NB4 (cell line): ENCODE measurements around the gene NPEPL1.

Source experiments
- CTCF ChIP-seq: IDR thresholded peaks from one replicate; pipeline ENCODE4 v1.5.1; 2012; ENCODE audit warnings: low read depth, low read length
- MAX ChIP-seq: IDR thresholded peaks from 2 replicates; pipeline ENCODE4 v1.6.1; 2011; ENCODE audit warnings: low read depth, low read length
- POLR2A ChIP-seq: IDR thresholded peaks from 2 replicates; pipeline ENCODE4 v1.6.1; 2011; ENCODE audit warnings: mild to moderate bottlenecking; ENCODE audit not compliant: insufficient read length; ENCODE audit errors: extremely low read depth

GRCh38 chr20:58706150-58706892, 13.7 kb downstream of the NPEPL1 start:
- TF ChIP-seq MAX (no peak), CTCF (no peak), POLR2A (no peak)
